NCI-H2227 (cell line): ENCODE data around the gene TNFRSF14.
A peak's percentile ranks its signal among the peaks of the same experiment; 100 is the strongest.
"Not testable (repeated sequence)": the region's sequence is repeated elsewhere in the genome, so short reads cannot be mapped to it uniquely, and the experiment has no call there.

Source experiments
- DNase-seq: peaks from one replicate; lab custom pipeline; 2025; ENCODE audit not compliant: unreplicated experiment; lab: John Stamatoyannopoulos, UW

Gene TNFRSF14

GRCh38 chr1:2566101-2567045 lies 10.2 kb downstream of the TNFRSF14 start:
- DNase-seq = no peak

GRCh38 chr1:2567083-2567679 lies 11.0 kb downstream of the TNFRSF14 start:
- DNase-seq = no peak

GRCh38 chr1:2568187-2568816 lies 12.1 kb downstream of the TNFRSF14 start:
- DNase-seq = not testable (repeated sequence)

- DNase-seq = no peak
Measured at GRCh38 chr1:2569060-2569459, 12.9 kb downstream of the TNFRSF14 start.

- not testable (repeated sequence) for DNase-seq
Measured at GRCh38 chr1:2569703-2570102, 13.5 kb downstream of the TNFRSF14 start.

- no peak for DNase-seq
Measured at GRCh38 chr1:2570332-2570731, 14.2 kb downstream of the TNFRSF14 start.

GRCh38 chr1:2571348-2571747 lies 15.2 kb downstream of the TNFRSF14 start:
- no peak for DNase-seq

GRCh38 chr1:2573250-2573920 lies 17.2 kb downstream of the TNFRSF14 start:
- no peak for DNase-seq

- no peak for DNase-seq
Measured at GRCh38 chr1:2574350-2574749, 18.2 kb downstream of the TNFRSF14 start.

- DNase-seq = no peak
Measured at GRCh38 chr1:2575801-2576663, 19.9 kb downstream of the TNFRSF14 start.

GRCh38 chr1:2577565-2578075 lies 21.4 kb downstream of the TNFRSF14 start:
- DNase-seq = not testable (repeated sequence)

GRCh38 chr1:2578758-2579118 lies 22.6 kb downstream of the TNFRSF14 start:
- DNase-seq = no peak

- DNase-seq = no peak
Measured at GRCh38 chr1:2580691-2581090, 24.5 kb downstream of the TNFRSF14 start.

- no peak for DNase-seq
Measured at GRCh38 chr1:2582391-2582790, 26.2 kb downstream of the TNFRSF14 start.

- DNase-seq = no peak
Measured at GRCh38 chr1:2583331-2583791, 27.2 kb downstream of the TNFRSF14 start.

- DNase-seq = no peak
Measured at GRCh38 chr1:2583871-2584351, 27.7 kb downstream of the TNFRSF14 start.

- DNase-seq = no peak
Measured at GRCh38 chr1:2584686-2585317, 28.6 kb downstream of the TNFRSF14 start.

- DNase-seq = peak; percentile 54
Measured at GRCh38 chr1:2585318-2586092, 29.3 kb downstream of the TNFRSF14 start.
